Renal cortex interstitium (tissue), 11 donors: ENCODE measurements around the gene HTN3. TPM values are rescaled to one million over a fixed set of nuclear protein-coding genes. Genes with fewer than 3 reads are reported as not detected.

ENCODE experiments used
- DNase-seq, 11 donors: peaks; one replicate each; pipeline ENCODE4 v3.0.0-alpha.2; 2013; ENCODE audit warnings: low read depth in 9 of 11, low spot score in 4 of 11; ENCODE audit errors: extremely low read depth in 1 of 11
- polyA plus RNA-seq, 3 donors: library from polyadenylated mRNA; unstranded; fragments of 120-200 nt; gene quantifications; one replicate each; pipeline ENCODE4 v1.2.1, GENCODE V29; 2013; ENCODE audit not compliant: insufficient read length in 3 of 3

The HTN3 gene
- polyA plus RNA-seq, 3 donors = not detected

GRCh38 chr4:70062000-70062399 is 33.7 kb downstream of the HTN3 start:
- no peak for DNase-seq

DNA sequence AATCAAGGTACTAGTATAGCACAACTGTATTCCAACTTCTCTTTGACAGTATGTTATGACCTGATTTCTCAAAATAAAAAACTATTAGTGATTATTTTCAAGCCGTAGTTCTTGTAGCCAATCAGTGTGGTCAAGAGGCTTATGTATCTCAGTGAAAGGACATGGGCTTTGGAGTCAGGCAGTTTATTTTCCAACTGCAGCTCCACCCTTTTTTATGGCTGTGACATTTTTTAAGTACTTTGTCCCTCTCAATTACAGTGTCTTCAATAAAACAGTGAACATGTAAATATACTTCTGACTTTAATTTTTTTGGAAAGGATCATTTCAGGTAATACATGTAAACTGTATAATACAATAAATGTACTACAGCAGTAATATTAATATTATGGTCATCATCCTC is 51.9 kb downstream of the HTN3 start:
- no peak for DNase-seq

Other genes with a start within 250 kb of the HTN3 start
- gene SULT1E1, start 168.3 kb upstream of the HTN3 start, polyA plus RNA-seq = 100 to 1,000 TPM; 414 to 554 (median 457) TPM
- gene CSN1S1, start 97.4 kb upstream of the HTN3 start, polyA plus RNA-seq = not detected
- gene CSN2, start 62.7 kb upstream of the HTN3 start, polyA plus RNA-seq = under 1 TPM in 1 of 3 donors, not detected in 2; 0.10 TPM
- under 1 TPM in 2 of 3 donors, not detected in 1; 0.33 to 0.68 TPM for gene STATH, start 32.5 kb upstream of the HTN3 start, polyA plus RNA-seq
- gene HTN1, start 22.0 kb downstream of the HTN3 start, polyA plus RNA-seq = under 1 TPM in 1 of 3 donors, not detected in 2; 0.06 TPM
- under 1 TPM; 0.06 to 0.26 (median 0.09) TPM for gene PRR27, start 125.8 kb downstream of the HTN3 start, polyA plus RNA-seq
- 1 to 10 TPM; 1.2 to 1.8 (median 1.2) TPM for gene ODAM, start 167.3 kb downstream of the HTN3 start, polyA plus RNA-seq
- under 1 TPM; 0.79 to 0.82 (median 0.81) TPM for gene FDCSP, start 197.7 kb downstream of the HTN3 start, polyA plus RNA-seq
- gene CSN3, start 214.1 kb downstream of the HTN3 start, polyA plus RNA-seq = not detected